CMK (cell line): ENCODE results near the gene SMYD2.

Experiments used
- DNase-seq: peaks from one replicate; pipeline ENCODE4 v3.0.0-alpha.2; 2010; ENCODE audit warnings: low read depth

The SMYD2 gene

GRCh38 chr1:214329470-214330220, 48.7 kb downstream of the SMYD2 start:
- no peak for DNase-seq

GRCh38 chr1:214330222-214330621, 49.3 kb downstream of the SMYD2 start:
- no peak for DNase-seq

GRCh38 chr1:214330715-214331114, 49.8 kb downstream of the SMYD2 start:
- DNase-seq, result no peak

- DNase-seq, result no peak
Measured at GRCh38 chr1:214331180-214331579, 50.2 kb downstream of the SMYD2 start.

GRCh38 chr1:214331827-214332423, 51.0 kb downstream of the SMYD2 start:
- DNase-seq, result peak; percentile 36

GRCh38 chr1:214332946-214333798, 52.2 kb downstream of the SMYD2 start:
- no peak for DNase-seq

- no peak for DNase-seq
Measured at GRCh38 chr1:214335567-214335966, 54.6 kb downstream of the SMYD2 start.

GRCh38 chr1:214337015-214337414, 56.1 kb downstream of the SMYD2 start:
- DNase-seq, result no peak

- DNase-seq, result no peak
Measured at GRCh38 chr1:214337511-214337910, 56.6 kb downstream of the SMYD2 start.

- DNase-seq, result no peak
Measured at GRCh38 chr1:214338212-214338611, 57.3 kb downstream of the SMYD2 start.

- no peak for DNase-seq
Measured at GRCh38 chr1:214341459-214341858, 60.5 kb downstream of the SMYD2 start.

GRCh38 chr1:214341932-214342331, 61.0 kb downstream of the SMYD2 start:
- no peak for DNase-seq

- DNase-seq, result no peak
Measured at GRCh38 chr1:214342525-214342924, 61.6 kb downstream of the SMYD2 start.

GRCh38 chr1:214344897-214345296, 63.9 kb downstream of the SMYD2 start:
- no peak for DNase-seq

- DNase-seq, result no peak
Measured at GRCh38 chr1:214349008-214349407, 68.0 kb downstream of the SMYD2 start.

- DNase-seq, result no peak
Measured at GRCh38 chr1:214349781-214350180, 68.8 kb downstream of the SMYD2 start.

- DNase-seq, result no peak
Measured at GRCh38 chr1:214351551-214352277, 70.8 kb downstream of the SMYD2 start.

GRCh38 chr1:214352838-214353237, 71.9 kb downstream of the SMYD2 start:
- no peak for DNase-seq

GRCh38 chr1:214354440-214355148, 73.6 kb downstream of the SMYD2 start:
- no peak for DNase-seq

- DNase-seq, result no peak
Measured at GRCh38 chr1:214360116-214360515, 79.2 kb downstream of the SMYD2 start.

GRCh38 chr1:214360525-214361164, 79.7 kb downstream of the SMYD2 start:
- no peak for DNase-seq
